ENCODE results near the gene FSD1L.

- TF ChIP-seq ZNF513 (tag by site-specific recombination; IDR thresholded peaks at IDR 0.05) (no peak), ZNF24 (tag by site-specific recombination; IDR thresholded peaks at IDR 0.05) (no peak), TCF7L2 (IDR thresholded peaks at IDR 0.05; ENCODE audit: borderline replicate concordance, low read depth, low read length) (no peak), CTCF (tag by site-specific recombination; IDR thresholded peaks at IDR 0.05) (no peak), ZSCAN18 (tag by site-specific recombination; IDR thresholded peaks at IDR 0.05) (no peak), ZNF530 (tag by site-specific recombination; IDR thresholded peaks at IDR 0.05; ENCODE audit: low read depth) (no peak), ZNF510 (tag by site-specific recombination; IDR thresholded peaks at IDR 0.05; ENCODE audit: insufficient replicate concordance) (no peak), HIC1 (tag by site-specific recombination; IDR thresholded peaks at IDR 0.05) (no peak), ZBTB7A (tag by site-specific recombination; IDR thresholded peaks at IDR 0.05; ENCODE audit: low read depth) (no peak), ZNF146 (tag by site-specific recombination; IDR thresholded peaks at IDR 0.05) (no peak), IKZF3 (tag by site-specific recombination; IDR thresholded peaks at IDR 0.05) (no peak), ZNF707 (tag by site-specific recombination; IDR thresholded peaks at IDR 0.05) (no peak), ZNF350 (tag by site-specific recombination; IDR thresholded peaks at IDR 0.05) (no peak)
These were observed 27.8 kb upstream of the FSD1L start for GRCh38 chr9:105419816-105420597.
